EH (cell line): ENCODE data around the gene CDC42BPG.
A peak's percentile ranks its signal among the peaks of the same experiment; 100 is the strongest.

Experiments used
- DNase-seq: peaks from one replicate; pipeline ENCODE4 v3.0.0-alpha.2; 2015; ENCODE audit warnings: low read depth

The CDC42BPG gene

DNA sequence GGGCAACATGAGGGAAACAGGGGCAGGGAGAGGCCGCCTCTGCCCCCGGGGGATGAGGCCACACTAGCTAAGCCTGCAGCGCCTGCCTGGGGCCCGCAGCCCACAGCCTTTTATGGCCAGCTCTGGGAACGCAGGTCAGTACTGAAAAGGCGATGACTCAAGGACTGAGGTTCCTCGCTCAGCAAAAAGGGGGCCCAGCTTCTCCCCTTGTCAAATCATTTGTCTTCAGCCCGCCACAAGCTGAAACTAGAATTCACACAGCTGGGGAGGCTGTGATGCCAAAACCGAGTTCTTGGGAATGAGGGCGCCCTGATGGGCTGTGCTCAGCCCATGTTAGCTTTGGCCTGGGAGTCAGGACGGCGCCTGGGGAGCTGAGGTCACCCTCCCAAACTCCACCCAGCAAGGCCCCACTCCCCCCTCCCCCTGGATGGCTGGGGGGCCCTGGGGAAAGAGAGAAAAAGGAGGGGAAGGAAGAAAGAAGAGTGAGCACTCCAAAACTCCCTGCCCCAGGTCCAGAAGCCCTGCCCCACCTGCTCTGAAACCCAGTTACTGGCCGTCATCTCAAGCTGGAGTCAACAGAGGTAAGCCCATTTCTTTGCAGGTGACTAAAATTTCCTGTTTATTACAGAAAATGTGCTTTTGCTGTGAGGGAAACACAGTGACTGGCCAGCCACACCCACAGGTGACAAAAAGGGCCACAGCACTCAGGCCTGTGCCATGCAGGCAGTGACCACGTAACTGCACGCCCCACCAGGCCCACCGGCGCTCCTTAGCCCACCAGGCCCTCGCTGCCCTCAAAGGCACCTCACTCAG is 20.2 kb upstream of the CDC42BPG start:
- peak; percentile 98 for DNase-seq

DNA sequence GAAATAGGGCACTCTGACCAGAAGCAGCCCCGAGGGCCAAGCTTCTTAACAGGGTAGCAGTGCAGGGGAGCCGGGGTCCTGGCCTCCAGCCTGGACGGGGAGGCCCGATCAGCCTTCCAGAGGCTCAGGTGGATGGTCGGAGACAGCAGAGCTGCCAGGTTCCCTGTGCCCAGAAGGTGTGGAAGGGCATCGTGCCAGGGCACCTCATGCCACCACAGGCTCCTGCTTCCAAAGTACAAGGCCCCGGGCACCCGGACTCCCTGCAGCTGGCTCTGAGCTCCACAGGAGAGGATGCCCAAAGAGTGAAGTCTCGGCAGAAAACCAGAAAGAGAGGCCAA is 19.7 kb upstream of the CDC42BPG start:
- no peak for DNase-seq

- DNase-seq, result peak; percentile 41
These were observed 19.1 kb upstream of the CDC42BPG start for GRCh38 chr11:64863391-64864060.

DNA sequence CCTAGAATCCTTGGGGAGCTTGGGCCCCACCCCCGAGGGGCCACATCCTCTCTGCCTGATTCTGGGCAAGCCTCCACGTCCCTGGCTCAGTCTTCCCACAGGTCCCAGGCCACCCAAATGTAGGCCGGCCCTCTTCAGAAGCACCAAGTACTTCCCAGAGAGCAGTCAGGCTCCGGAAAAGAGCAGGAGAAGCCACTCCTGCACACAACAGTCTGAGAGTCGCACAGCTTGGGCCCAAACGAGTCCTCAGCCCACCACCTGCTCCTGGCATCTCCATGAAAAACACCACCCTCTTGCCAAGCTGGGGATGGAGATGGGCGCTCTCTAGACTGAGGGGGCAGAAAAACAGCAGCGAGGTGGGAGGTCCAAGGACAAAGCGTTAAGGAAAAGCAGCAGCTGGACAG is 18.5 kb upstream of the CDC42BPG start:
- DNase-seq, result no peak

DNA sequence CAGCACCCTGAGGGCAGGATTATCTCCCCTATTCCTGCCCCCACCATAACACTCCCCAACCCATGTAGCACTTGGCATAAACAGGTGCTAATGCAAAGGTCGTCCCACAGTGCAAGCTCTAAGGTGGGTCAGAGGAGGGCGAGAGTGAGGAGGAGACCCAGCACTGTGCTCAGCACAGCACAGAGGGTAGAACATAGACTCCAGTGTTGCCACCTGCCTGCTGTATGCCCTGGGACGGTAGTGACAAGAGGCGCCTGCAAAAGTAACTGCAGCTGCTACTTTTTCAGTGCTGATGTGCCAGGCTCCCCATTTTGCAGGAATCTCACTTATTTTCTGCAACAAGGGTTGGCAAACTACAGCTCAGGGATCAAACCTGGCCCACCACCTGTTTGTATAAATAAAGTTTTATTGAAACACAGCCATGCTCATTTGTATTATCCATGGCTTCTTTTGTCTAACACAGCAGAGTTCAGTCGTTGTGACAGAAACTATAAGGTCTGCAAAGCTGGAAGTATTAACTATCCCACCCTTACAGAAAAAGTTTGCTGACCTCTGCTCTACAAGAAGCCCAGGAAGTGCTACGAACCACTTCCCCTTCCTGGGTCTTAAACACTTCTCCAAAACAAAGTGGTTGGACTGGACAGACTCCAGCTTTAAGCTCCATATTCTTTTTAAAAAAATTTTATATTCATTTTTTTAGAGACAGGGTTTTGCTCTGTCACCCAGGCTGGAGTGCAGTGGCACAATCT is 16.9 kb upstream of the CDC42BPG start:
- DNase-seq, result no peak

- DNase-seq, result no peak
These were observed 15.3 kb upstream of the CDC42BPG start for GRCh38 chr11:64859542-64860414.

DNA sequence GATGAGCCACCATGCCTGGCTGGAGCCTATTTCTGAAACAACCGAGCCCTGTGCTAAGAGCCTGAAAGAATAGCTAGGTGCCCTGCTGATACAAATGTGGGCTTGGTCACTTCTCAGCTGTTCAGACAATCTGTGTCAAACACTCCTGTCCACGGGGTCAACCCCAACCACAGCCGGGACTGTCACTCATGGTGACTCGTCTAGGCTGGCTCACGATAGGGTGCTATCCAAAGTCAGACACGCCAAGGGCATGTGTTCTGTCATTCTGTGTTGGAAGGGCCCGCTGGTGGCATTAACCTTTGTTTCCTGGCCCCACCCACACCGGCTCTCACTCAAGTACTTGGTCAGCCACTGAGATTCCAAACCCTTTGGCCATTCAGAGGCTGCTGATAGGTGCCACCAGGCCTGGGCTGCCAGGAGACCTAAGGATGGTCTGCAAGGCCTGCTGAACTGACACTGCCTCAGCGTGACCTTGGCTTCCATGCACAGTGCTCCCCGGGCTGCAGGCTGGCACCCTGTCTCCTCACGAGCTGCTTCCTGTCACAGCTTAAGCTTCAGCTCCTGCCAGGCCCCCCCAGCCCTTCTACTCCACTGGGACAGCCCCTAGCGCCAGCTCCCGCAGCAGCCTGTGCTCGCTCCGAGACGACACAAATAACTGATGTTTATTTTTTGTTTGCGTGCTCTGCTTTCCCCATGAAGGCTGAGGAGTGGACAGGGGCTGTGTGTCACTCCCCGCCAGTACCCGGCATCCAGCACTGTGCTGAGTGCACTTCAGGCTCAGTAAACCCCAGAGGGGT is 14.2 kb upstream of the CDC42BPG start:
- no peak for DNase-seq

- no peak for DNase-seq
These were observed 13.0 kb upstream of the CDC42BPG start for GRCh38 chr11:64857485-64857884.

DNA sequence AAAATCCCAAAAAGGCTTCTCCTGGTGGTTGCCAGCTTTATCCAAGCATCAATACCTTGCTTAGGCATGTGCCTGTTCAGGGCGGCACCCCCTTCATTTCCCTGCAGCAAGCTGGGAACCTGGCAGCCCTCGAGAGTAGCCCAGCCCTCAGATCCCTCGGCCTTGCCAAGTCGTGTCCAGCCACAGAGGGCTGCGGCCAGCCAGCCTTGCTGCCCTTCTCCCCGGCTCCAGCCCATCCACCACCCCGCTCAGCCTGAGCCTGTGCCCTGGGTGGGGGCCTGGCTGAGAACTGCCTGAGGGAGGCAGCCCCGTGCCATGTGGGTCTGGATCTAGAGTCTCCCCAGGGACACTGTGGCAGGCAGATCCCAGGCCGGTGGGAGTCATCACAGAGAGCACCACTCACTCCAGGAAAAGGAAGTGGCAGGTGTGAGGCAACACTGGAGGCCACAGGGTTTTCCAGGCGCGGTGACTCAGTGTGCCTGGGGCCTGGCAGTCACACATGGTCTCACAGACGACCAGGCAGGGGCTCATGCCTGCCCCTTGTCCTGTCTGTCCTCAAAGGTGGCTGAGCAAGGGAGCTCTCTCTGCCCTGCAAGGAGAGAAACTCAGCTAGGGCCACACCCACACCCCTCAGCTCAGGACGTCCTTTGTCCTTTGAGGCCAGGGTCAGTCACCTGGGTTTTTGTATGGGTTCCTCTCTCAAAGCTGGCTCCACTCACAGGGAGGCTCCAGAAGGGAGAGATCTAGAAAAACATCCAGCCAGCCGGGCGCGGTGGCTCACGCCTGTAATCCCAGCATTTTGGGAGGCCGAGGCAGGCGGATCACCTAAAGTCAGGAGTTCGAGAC is 12.2 kb upstream of the CDC42BPG start:
- DNase-seq, result peak; percentile 90

- DNase-seq, result no peak
These were observed 11.3 kb upstream of the CDC42BPG start for GRCh38 chr11:64855596-64856304.

GRCh38 chr11:64854534-64855502 is 10.4 kb upstream of the CDC42BPG start:
- peak; percentile 97 for DNase-seq

DNA sequence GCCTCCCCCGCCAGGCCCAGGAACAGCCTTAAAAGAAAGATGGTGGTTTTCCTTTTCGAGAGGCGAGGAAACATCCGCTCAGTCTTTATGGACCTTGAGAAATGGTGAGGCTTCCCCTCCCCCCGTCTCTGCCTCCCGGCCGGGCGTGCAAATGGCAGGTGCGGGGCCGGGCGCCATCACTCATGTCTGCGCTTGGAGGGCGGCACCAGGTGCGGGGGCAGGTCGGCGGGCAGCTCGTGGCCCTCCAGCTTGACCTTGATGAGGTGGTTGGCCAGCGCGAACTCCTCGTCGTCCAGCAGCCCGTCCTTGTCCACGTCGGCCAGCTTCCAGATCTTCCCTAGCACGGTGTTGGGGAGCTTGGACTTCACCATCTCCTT is 9.7 kb upstream of the CDC42BPG start:
- DNase-seq, result no peak

GRCh38 chr11:64853709-64854108 is 9.3 kb upstream of the CDC42BPG start:
- DNase-seq, result no peak

DNA sequence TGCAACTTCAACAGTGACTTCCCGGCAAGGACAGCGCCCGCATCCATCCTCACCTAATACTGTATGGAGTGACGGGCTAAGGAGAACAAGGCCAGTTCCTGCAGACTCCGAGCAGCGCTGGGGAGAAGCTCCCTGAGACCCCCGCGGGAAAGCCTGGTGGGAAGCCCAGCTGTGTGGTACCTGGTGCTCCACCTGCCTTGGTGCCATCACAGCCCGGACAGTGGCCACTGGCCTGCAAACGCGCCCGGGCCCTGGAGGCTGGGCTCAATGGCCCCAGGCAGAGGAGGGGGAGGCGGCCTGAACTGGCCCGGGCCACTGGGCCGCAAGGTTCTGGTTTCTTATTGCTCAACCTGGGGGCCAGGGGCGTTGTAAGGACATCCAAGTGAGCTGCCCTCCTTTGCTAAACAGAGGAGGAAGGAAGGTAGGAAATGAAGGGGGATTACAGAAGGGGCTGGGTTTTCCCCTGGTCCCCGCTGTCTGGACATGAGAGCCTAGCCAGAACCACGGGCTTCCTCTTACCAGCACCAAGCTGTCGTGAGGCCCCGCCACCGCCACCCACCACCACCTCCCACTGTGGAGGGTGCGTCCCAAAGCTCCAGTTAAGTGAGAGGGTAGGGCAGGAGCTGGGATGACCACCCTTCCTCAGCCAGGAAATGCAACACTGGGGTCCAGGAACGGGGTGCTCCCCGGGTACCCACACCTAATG is 8.5 kb upstream of the CDC42BPG start:
- DNase-seq, result no peak

GRCh38 chr11:64851831-64852351 is 7.4 kb upstream of the CDC42BPG start:
- no peak for DNase-seq

- peak; percentile 55 for DNase-seq
These were observed 6.6 kb upstream of the CDC42BPG start for GRCh38 chr11:64850979-64851567.
